Lower leg skin (tissue), 3 donors: ENCODE data around the gene TSEN15.

ENCODE experiments used
- POLR2A ChIP-seq, 2 donors: fragments of 450-650 bp; IDR thresholded peaks; one replicate each; pipeline ENCODE4 v1.6.1; 2016 to 2017; ENCODE audit warnings: antibody characterized with exemption in 2 of 2, mild to moderate bottlenecking in 1 of 2, moderate library complexity in 1 of 2
- TF ChIP-seq, protein P1 (sequence below), 3 donors: fragments of 450-650 bp; IDR thresholded peaks; one replicate each; pipeline ENCODE4 v1.5.1; 2016; ENCODE audit warnings: antibody characterized with exemption in 3 of 3, mild to moderate bottlenecking in 3 of 3, moderate library complexity in 2 of 3

- TF ChIP-seq, protein P1, sequence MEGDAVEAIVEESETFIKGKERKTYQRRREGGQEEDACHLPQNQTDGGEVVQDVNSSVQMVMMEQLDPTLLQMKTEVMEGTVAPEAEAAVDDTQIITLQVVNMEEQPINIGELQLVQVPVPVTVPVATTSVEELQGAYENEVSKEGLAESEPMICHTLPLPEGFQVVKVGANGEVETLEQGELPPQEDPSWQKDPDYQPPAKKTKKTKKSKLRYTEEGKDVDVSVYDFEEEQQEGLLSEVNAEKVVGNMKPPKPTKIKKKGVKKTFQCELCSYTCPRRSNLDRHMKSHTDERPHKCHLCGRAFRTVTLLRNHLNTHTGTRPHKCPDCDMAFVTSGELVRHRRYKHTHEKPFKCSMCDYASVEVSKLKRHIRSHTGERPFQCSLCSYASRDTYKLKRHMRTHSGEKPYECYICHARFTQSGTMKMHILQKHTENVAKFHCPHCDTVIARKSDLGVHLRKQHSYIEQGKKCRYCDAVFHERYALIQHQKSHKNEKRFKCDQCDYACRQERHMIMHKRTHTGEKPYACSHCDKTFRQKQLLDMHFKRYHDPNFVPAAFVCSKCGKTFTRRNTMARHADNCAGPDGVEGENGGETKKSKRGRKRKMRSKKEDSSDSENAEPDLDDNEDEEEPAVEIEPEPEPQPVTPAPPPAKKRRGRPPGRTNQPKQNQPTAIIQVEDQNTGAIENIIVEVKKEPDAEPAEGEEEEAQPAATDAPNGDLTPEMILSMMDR (IDR thresholded peaks at IDR 0.05), result no peak
- TF ChIP-seq POLR2A (IDR thresholded peaks at IDR 0.05), result no peak
These were observed 66.5 kb downstream of the TSEN15 start for GRCh38 chr1:184118046-184118445.
